Mucosa of descending colon (tissue), 3 donors: Measurements from ENCODE around the gene CASP7. TPM values are rescaled to one million over a fixed set of nuclear protein-coding genes. Genes with fewer than 3 reads are reported as not detected.

Experiments
- ATAC-seq: fragments of 200-7000 bp; cut with Tn5 transposase; one replicate; pipeline ENCODE4 v1.9.1; 2020; ENCODE audit warnings: mild to moderate bottlenecking, moderate library complexity
- DNase-seq, 3 donors: peaks; one replicate each; pipeline ENCODE4 v3.0.0-alpha.2; 2020
- H3K36me3 ChIP-seq: fragments of 200-600 bp; one replicate; pipeline ENCODE4 v1.8.0; 2021; ENCODE audit warnings: low read depth, mild to moderate bottlenecking
- H3K4me1 ChIP-seq: fragments of 200-600 bp; one replicate; pipeline ENCODE4 v1.8.0; 2021; ENCODE audit warnings: low read depth, mild to moderate bottlenecking
- H3K4me3 ChIP-seq: fragments of 200-600 bp; one replicate; pipeline ENCODE4 v1.8.0; 2021; ENCODE audit warnings: mild to moderate bottlenecking
- H3K9me3 ChIP-seq: fragments of 200-600 bp; one replicate; pipeline ENCODE4 v1.8.0; 2021; ENCODE audit warnings: mild to moderate bottlenecking
- intact Hi-C, 2 donors: fragments of 100-400 bp; cut with DNase I in 1 of 2; cut with micrococcal nuclease in 1 of 2; formaldehyde crosslinking; loops; one replicate each; pipeline versions ENCODE4 v1.11.0 to v1.11.1; 2022; cut with DNase I, micrococcal nuclease
- total RNA-seq, 3 donors: library from RNA; stranded (reverse); fragmentation: NEBNext Ultra II Directional in 2 of 3; extraction: Animal tissue kit (Norgen Biotek cat#: 25700) in 2 of 3; gene quantifications; one replicate each; pipeline versions ENCODE4 v1.2.1 to v1.2.4, GENCODE V29; 2021 to 2023
- TF ChIP-seq, protein P1 (sequence below): fragments of 200-600 bp; IDR thresholded peaks from one replicate; pipeline ENCODE4 v1.8.0; 2022; ENCODE audit warnings: antibody characterized with exemption, mild to moderate bottlenecking
- donor health status: DM: no; HTN: no; CAD: no; lungs with moderate emphysema.
- donor health status: DM: no; HTN: no; CAD: no.
- donor health status: DM: no; HTN: yes; CAD: no.

Gene CASP7
- total RNA-seq, 3 donors from 2014 or later, result 113 to 200 (median 186) TPM

DNA sequence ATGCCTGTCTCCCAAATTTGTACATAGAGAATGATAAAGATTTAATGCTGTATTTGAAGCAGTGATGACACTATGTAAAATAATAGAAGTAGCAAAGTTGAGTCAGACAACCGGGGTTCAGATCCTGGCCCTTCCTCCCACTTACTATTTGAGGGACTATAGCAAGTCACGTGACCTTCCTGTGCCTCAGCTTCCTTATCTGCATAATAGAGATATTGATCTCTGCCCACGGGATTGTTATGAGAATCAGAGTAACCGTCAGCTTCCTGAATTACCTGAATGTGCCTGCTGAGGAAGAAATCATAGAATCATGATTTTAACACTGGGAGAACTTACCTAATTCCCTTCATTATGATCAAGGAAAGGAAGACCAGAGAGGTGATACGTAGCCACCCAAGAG, 26.9 kb downstream of the CASP7 start:
- intact Hi-C loops, result loop anchor here (10.0 kb wide), 2 partner anchors 398 to 408 kb away; no protein-coding TSS in a partner anchor
- ATAC-seq (no peak), DNase-seq (no peak)
- TF ChIP-seq, protein P1, sequence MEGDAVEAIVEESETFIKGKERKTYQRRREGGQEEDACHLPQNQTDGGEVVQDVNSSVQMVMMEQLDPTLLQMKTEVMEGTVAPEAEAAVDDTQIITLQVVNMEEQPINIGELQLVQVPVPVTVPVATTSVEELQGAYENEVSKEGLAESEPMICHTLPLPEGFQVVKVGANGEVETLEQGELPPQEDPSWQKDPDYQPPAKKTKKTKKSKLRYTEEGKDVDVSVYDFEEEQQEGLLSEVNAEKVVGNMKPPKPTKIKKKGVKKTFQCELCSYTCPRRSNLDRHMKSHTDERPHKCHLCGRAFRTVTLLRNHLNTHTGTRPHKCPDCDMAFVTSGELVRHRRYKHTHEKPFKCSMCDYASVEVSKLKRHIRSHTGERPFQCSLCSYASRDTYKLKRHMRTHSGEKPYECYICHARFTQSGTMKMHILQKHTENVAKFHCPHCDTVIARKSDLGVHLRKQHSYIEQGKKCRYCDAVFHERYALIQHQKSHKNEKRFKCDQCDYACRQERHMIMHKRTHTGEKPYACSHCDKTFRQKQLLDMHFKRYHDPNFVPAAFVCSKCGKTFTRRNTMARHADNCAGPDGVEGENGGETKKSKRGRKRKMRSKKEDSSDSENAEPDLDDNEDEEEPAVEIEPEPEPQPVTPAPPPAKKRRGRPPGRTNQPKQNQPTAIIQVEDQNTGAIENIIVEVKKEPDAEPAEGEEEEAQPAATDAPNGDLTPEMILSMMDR, result no peak
- Histone ChIP-seq H3K9me3 (no peaks in the 10 kb centered on the region), H3K4me1 (no peaks in the 10 kb centered on the region), H3K36me3 (no peaks in the 10 kb centered on the region), H3K4me3 (no peak overlapping the region)

DNA sequence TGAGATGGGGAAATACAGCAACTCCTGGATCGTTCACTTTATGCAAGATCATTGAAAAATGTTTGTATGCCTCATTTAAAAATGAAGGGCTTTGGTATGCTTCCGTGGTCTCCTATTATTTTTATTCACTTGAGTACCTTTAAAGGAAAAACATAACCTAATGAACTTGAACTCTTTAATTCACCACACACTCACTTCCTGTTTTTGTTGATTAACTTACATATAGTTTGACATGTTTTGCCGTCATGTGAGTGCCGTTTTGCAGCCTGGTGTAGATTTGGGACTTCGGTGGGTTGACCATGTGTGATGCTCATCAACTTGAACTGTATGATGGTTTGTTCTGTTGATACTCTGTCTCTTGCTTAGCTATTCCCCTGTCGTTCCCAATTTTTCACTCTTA, 28.9 kb downstream of the CASP7 start:
- ATAC-seq (no peak), DNase-seq (no peak)
- no peaks in the 10 kb centered on the region for H3K36me3 ChIP-seq
- no peak overlapping the region for H3K4me3 ChIP-seq
- intact Hi-C loops, result loop anchor here (10.0 kb wide), 2 partner anchors 396 to 406 kb away; no protein-coding TSS in a partner anchor
- H3K4me1 ChIP-seq, result no peaks in the 10 kb centered on the region
- no peaks in the 10 kb centered on the region for H3K9me3 ChIP-seq
- TF ChIP-seq, protein P1, result no peak

DNA sequence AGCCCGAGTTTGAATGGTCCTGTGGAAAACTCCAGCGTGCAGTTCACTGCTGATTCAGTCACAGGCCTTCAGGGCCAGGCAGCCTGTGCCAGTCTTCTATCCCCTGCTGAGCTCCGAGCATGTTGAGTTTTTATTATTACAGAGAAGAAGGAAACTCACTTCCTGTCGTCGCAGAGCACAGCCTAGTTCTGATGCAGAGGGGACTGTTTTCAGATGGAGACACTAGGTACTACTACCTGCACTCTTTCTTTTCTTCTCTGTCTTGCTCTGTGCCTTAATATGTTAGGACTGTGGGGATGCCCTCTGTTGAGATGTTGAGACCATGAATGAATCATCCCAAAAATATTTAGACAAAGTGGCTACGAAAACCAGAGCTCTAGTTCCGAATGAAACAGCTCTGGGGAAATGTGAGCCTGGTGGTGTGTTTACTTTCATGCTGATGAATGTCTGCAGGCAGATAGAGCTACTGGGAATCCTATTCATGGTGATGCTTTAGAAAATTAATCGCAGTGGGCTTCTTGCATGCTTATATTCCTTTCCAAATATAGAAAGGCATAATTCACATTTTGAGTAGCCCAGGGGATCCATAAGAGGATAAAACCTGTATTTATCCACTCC, 29.6 kb downstream of the CASP7 start:
- Histone ChIP-seq H3K4me3 (no peak overlapping the region), H3K36me3 (no peaks in the 10 kb centered on the region), H3K9me3 (no peaks in the 10 kb centered on the region), H3K4me1 (no peaks in the 10 kb centered on the region)
- TF ChIP-seq, protein P1, result no peak
- ATAC-seq (no peak), DNase-seq (no peak)
- intact Hi-C loops, result loop anchor here (10.0 kb wide), 2 partner anchors 395 to 405 kb away; no protein-coding TSS in a partner anchor

DNA sequence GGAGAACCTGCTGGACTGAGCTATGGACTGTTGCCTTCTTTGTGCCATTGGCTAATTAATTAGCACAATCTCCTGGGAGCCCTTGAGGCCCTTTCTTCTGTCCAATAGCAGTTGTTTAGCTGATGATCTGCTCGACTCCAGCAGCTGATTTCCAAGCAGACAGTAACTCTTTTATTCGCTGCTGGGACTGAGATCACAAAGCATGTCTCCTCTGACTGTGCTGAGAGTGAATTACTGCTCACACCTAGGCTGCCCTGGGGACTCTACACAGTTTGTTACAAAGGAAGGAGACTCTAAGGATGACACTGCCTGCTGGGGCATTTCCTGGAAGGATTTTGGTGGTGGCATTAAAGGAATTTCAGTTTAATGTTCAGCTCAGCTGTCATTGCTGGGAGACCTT, 31.4 kb downstream of the CASP7 start:
- intact Hi-C loops, result no loop called here

DNA sequence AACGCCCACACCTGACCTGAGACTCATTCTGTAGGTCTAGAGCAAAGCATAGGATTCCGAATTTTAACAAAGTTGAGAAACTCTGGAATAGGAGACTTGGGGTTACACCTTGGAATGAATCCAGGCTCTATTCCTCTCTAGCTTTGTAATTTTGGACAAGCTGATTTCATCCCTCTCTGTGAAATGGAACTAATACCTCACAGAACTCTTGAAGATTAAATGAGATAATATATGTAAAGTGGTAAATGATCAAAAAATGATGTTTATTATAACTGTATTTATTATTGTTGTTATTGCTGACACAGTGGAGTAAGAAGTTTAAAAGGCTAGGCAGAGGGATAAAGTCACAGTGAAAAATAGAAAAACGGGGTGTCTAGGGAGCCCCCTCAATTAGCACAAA, 32.3 kb downstream of the CASP7 start:
- TF ChIP-seq, protein P1, result no peak
- ATAC-seq (no peak), DNase-seq (no peak)
- Histone ChIP-seq H3K36me3 (peaks cover 2% of the 10 kb centered on the region), H3K9me3 (no peaks in the 10 kb centered on the region), H3K4me1 (no peaks in the 10 kb centered on the region), H3K4me3 (no peak overlapping the region)
- intact Hi-C loops, result no loop called here

More for the DNA sequence above, 31.4 kb downstream of the CASP7 start:
- ATAC-seq (no peak), DNase-seq (no peak)
- Histone ChIP-seq H3K4me3 (no peak overlapping the region), H3K9me3 (no peaks in the 10 kb centered on the region), H3K36me3 (no peaks in the 10 kb centered on the region), H3K4me1 (no peaks in the 10 kb centered on the region)
- TF ChIP-seq, protein P1, result no peak
